GM18526 (cell line): ENCODE results near the gene HOXB5.

Experiments used
- POLR2A ChIP-seq: IDR thresholded peaks from 3 replicates; pipeline ENCODE4 v1.6.1; 2011; ENCODE audit not compliant: insufficient read length; ENCODE audit errors: extremely low read depth

The HOXB5 gene

GRCh38 chr17:48552466-48553189 lies 41.0 kb downstream of the HOXB5 start:
- TF ChIP-seq POLR2A, result no peak

GRCh38 chr17:48551596-48552465 lies 41.7 kb downstream of the HOXB5 start:
- no peak for TF ChIP-seq POLR2A

DNA sequence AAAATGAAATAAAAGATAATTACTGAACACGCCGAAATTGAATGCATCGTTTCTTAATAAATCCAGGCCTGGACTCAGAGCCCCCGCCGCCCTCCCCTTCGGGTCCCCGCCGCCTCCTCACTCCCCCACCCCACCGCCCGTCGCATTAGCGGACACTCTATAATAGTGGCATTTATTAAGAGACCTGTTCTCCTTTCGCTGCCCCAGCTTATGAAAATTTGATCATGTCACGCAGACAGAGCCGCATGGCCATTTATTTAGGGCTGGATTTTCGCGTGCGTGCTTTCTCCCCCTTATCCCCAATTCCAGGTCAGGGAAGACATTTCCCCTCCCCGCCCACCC lies 42.4 kb downstream of the HOXB5 start:
- no peak for TF ChIP-seq POLR2A

DNA sequence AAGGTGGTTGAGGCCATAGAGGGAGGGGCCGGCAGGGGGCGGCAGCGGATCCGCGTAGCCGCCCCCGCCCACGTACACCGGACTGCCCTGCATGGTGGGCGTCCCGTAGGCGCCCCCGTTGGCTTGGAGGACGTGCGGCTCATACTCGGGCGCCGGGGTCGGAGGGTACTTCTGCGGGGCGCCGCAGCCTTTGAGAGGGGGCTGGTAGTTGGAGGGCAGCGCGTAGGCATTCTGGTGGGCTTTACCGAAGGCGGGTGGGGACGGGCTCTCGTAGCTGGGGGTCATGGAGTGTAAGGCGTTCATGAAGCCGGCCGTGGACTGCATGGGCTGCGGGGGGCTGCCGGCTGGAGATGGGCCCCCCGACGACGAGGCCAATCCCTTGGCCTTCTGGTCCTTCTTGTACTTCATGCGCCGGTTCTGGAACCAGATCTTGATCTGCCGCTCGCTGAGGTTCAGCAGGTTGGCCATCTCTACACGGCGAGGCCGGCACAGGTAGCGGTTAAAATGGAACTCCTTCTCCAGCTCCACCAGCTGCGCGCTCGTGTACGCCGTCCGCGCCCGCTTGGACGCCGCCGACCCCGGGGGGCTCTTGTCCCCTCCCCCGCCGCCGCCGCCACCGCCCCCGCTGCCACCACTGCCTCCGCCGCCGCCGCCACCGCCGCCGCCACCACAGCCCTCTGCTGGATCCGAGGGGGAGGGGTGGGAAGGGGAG lies 42.9 kb downstream of the HOXB5 start:
- TF ChIP-seq POLR2A, result no peak

DNA sequence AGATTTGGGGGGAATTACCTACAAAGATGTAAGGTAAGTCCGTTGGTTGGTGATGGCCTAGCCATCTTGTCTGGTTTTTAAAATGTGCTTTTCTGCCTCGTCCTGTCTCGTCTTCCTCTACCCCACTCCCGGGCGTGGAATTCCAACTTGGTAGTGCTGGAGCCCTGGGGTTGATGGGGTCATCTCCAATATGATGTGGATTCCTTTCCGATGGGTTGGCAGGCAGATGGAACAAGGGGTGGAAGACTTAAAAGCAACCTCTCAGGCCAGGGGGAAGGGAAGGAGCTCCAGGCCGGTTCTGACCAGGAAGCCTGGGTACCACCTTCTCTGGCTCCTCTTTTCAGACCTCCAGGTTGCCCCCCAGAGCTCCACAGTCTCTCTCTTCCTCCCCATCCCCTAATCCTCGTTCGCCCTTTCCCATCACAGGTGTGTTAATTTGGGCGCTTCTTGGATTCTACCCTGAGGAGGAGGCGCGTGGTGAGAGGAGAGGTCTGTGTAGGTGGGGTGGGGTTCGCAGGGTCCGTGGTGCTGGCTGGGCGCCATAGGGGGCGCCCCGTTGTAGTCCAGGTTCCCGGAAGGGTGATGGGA lies 43.6 kb downstream of the HOXB5 start:
- TF ChIP-seq POLR2A, result no peak

- TF ChIP-seq POLR2A, result no peak
Measured at GRCh38 chr17:48549281-48549630, 44.3 kb downstream of the HOXB5 start.

DNA sequence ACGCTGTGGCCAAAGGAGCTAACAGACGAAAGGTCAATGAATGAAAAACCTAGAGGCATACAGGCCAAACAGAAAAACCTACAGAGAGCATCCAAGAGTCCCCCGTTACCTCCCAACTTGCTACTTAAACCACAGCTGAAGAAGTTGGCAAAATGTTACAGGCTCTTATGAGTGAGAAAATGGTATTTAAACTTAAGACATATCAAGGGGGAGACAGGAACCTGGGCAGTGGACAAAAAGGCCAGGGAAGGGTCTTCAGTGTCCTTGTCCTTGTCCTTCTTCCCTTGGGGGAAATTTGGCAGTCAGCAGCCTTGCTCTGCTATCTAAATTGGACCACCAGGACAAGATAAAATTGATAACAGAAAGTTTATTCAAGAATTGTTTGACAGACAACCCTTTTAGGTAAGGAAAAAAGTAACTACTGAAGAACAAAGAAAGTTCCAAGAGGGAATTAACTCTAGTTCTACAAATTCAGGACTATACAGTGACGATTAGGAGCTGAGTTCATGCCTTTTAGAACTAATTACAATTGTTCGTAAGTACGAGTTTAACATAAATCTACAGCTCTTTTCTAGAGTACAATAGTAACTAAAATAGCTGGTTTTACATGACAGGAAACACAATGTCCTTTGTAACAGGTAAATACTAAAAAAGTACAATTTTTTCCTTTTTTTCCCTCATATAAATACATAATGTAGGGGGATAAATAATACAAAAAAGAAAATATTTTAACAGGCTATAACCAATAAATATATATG lies 44.9 kb downstream of the HOXB5 start:
- no peak for TF ChIP-seq POLR2A

DNA sequence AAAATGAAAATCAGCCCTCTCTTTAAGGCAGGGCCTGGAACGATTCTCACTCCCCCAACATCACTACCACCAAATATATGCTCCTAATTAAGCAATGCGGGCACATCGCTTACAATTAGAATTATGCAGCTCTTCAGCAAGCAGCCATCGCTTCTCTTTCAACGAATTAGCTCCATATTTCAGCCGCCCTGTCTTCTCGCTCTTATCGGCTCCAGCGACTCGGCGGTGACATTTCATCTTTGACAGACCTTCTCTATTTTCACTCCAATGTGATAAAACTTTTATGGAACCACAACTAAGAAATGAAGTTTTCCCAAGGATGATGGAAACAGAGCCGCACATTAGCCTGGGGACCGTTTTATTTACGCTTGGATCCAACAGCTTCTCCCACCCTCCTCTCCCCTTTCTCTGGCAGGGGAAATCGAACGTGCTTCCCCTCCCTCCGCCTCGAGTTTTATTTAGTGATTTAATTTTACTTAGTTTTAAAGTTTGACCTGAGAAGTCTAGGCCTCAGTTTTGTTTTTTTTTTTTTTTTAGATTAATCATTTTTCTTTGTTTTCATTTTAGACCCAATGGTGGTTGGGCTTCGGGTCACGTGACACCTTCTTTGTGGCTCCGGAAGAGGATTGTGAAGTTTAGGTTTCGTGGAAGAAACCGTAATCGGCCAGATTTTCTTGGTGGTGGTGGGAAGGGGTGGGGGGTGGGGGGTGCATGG lies 45.6 kb downstream of the HOXB5 start:
- no peak for TF ChIP-seq POLR2A

DNA sequence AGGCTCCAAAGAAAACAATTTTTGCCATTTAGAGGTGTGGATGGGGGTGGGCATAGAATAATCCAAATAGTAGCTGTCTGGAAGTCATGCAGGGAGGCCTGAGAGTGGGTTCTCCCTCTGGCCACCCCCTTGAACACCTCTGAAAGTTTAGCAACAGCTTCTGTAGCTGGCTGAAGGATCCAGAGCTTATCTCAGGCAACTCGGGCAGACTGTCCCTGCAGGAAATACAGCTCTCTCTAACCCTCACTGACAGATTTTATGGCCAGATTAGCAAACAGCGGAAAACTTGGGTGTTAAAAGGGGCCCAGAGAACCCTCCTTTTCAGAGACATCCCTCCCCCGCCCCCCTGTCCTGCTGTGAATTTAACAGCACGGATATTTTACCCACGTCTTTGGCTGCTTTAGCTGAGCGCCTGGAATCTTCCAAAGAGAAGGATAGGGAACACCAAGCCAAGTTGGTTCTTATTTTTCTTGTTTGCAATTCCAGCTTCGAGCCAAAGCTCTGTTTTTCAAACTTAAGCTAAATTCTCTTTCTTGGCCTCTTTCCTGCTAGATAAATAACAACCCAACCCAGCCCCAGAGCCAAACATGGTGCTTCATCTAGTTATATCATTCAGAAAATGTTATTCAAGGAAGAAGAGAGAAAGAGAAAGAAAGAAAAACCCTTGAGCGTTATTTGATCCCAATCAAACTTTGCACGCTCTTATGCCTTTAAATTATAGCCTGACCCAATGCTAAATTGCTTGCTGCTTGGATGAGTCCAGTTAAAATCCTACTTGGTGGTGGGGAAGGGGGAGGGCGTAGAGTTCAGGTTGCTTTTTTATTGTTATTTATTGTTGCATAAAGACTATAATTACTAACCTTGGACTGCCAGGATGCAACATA lies 46.4 kb downstream of the HOXB5 start:
- no peak for TF ChIP-seq POLR2A

DNA sequence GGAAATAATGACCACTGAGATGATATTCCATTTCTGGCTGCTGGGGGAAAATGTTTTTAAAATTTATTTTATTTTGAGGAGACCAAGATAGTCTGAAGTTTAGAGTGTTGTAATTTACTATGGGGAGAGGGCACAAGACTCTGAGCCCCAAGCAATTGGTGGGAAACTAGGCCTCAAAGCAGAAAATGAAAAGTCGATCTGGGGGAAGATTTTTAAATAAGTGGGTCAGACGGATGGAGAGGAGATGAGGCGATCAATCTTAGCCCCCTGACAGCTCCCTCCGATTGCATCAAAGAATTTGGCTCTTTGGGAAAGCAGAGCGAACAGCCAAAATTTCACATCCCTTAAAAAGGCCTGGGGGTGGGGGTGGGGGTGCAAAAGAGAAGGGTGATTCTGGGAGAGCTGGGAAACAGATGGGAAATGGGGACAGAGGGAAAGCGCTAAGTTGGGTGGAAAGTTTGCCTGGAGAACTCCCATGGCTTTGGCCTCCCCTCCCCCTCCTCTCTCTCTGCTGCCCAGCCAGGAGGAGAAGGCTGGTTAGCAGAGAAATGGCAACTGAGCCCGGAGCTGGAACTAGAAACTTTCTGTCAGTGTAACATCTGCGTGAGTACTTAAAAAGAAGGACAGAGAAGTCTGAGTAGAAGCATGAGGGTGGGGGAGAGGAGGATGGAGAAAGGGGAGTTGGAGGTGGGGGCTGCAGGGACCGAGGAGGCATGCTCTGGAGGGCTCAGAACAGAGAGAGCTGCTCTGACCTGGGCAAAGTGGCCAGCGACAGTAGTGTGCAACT lies 47.2 kb downstream of the HOXB5 start:
- TF ChIP-seq POLR2A, result no peak

DNA sequence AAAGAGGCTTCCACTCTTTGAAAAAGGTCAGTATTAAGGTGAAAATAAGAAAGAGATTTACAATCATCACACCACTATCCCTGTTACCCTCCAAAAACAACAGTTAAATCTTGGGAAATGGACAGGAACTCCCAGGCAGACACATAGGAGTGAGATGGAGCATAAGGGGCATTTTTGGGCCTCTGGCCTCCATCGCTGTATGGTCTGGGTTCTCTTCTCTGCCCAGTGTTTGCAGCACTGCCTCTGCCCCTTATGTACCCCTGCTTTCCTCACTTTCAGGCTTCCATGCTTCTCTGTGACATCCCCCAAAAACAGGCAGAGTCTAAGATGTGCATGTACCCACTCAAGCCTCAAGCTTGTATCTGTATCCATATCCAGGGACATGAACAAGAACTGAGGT lies 48.0 kb downstream of the HOXB5 start:
- no peak for TF ChIP-seq POLR2A

- TF ChIP-seq POLR2A, result no peak
Measured at GRCh38 chr17:48545022-48545375, 48.6 kb downstream of the HOXB5 start, which contains the start of gene HOXB2. HOXB2 (minus strand) TSS chr17:48545109; CDS start chr17:48544911, 198 bp downstream.
